GM12892 (cell line): Measurements from ENCODE around the gene ERG.

ENCODE experiments used
- DNase-seq: peaks from one replicate; pipeline ENCODE4 v3.0.0; 2011; ENCODE audit not compliant: insufficient read length
- FAIRE-seq: peaks from 2 replicates; lab custom pipeline; 2011; peaks lifted over from hg19 to GRCh38; lab: Jason Lieb, UNC
- POLR2A ChIP-seq: IDR thresholded peaks from 2 replicates; pipeline ENCODE4 v1.6.1; 2011; ENCODE audit warnings: low read depth, low read length, control low read depth
- POLR2AphosphoS5 ChIP-seq: IDR thresholded peaks from 2 replicates; pipeline ENCODE4 v1.6.1; 2011; ENCODE audit warnings: low read depth, low read length, control low read depth
- TAF1 ChIP-seq: IDR thresholded peaks from 2 replicates; pipeline ENCODE4 v1.6.1; 2011; ENCODE audit warnings: low read depth, mild to moderate bottlenecking, control low read depth, low read length, borderline replicate concordance

ERG gene

GRCh38 chr21:38520511-38520910, 22.2 kb upstream of the ERG start:
- FAIRE-seq (no peak), DNase-seq (no peak)
- no peak for TF ChIP-seq POLR2A

- FAIRE-seq: no peak
- no peak for DNase-seq
- TF ChIP-seq POLR2AphosphoS5 (no peak), POLR2A (no peak), TAF1 (no peak)
These were observed 13.5 kb upstream of the ERG start for GRCh38 chr21:38511662-38512243.

DNA sequence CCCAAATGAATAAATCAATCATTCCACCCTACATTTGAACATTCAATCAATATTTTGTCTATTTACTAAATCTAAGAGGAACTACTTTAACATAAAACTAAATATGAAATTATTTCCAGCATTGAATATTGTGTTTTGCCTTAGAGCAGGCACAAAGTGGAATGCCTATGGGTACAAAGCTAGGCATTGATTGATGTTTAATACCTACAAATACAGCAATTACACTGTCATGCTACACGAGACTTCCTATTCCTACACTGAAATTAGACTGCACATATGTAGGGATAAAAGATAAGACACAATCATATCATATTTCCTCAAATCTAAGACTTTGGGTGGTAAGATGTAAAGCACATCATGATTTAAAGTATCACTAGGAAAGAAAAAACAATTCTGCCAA, 12.9 kb upstream of the ERG start:
- DNase-seq (no peak), FAIRE-seq (no peak)
- no peak for TF ChIP-seq POLR2A
- no peak for TF ChIP-seq TAF1
- TF ChIP-seq POLR2AphosphoS5: no peak

DNA sequence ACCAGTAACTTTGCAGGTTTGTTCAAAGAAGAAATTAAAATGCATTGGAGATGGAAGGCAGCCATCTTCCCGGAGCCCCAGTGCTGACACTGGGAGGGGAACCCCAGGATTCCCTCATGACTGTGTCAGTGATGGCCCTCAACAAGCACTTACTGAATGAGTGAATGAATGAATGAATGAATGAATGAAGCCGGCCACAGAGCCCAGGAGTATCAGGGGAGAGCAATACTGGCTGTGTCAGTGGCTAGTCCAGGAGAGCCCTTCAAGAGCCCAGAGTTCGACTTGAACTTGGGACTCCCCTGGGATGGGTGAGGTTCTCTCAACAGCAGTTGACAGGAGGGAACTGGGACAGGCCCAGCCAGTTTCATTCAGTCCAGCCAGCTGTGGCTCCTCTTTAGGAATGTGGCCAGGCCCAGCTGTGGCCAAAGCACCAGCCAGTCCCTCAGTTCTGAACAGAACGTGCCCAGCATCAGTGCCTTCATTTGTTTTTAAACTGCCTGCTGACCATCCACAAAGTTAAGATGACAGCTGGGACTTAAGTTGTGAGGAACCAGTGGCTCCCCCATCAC, 9.2 kb upstream of the ERG start:
- FAIRE-seq (no peak), DNase-seq (no peak)
- TF ChIP-seq POLR2AphosphoS5 (no peak), TAF1 (no peak), POLR2A (no peak)

DNA sequence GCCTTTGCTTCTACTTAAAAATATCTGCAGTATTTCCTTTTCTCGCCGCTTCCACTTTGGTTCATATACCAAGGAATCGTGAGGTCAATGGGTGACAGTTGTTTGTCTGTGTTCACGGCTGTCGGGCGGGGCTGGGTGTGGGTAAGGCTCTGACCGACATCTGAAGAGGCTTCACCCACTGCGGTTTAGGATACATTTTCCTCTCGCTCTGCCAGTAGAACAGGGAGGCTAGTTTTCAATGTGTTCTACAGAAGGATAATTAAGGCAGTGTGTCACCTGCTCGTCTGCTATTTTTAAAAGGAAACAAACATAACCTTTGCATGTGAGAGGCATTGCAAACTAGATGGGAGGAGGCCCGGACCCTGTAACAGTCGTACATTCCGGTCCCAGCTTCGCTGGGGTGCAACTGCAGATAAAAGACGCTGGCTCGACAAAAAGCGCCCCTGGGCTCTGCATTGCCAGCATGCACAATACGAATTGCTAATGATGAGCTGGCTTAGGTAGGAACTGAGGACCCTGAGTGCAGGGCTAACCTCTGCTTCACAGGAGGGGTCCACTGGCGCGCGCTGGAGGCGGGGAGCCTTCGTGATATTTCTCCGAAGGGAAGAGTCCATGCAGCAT, 8.5 kb upstream of the ERG start:
- FAIRE-seq (no peak), DNase-seq (no peak)

DNA sequence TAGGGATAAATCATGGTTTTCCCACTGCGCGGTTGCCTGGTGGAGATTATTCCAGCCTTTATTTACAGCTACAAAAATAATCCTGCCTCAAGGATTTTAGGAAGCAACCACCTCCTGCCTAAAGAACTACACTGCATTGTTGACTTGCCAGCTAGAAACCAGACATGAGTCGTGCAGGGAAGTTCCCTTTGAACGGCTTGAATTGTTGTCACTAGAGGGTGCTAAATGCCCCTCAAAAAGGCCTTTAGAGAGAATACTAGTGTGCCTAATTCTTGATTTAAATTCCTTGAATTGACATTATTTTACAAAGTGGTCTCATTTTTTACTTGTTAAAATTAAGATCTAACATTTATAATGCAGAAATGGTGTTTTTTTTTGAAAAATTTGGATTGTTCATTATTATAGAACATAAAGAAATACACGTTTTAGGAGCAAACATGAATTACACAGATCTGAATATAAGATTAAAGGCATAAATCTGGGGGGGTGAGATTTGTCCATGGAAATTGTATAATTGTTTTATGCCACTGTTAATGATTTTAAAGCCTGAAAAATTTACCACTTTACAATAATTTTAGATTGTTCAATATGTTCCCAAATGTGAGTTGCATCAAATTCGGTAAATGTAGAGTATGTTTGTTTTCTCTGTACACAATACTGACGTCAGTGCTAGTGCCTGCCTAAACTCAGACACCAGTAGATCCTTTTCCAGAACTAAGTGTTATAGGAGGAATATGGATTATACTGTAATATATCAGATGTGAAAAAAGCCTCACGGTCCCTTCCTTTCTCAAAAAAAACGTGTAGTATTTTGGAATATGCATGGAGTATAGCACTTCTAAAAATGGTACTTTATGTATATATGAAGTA, 7.6 kb upstream of the ERG start:
- FAIRE-seq (no peak), DNase-seq (no peak)
- TF ChIP-seq POLR2AphosphoS5: no peak
- no peak for TF ChIP-seq POLR2A
- no peak for TF ChIP-seq TAF1

More for the DNA sequence above, 8.5 kb upstream of the ERG start:
- no peak for TF ChIP-seq POLR2A
- no peak for TF ChIP-seq TAF1

GRCh38 chr21:38504066-38504465, 5.8 kb upstream of the ERG start:
- TF ChIP-seq POLR2AphosphoS5 (no peak), TAF1 (no peak), POLR2A (no peak)
- DNase-seq (no peak), FAIRE-seq (no peak)

- no peak for FAIRE-seq
- no peak for DNase-seq
- TF ChIP-seq POLR2A (no peak), POLR2AphosphoS5 (no peak), TAF1 (no peak)
These were observed 5.3 kb upstream of the ERG start for GRCh38 chr21:38503583-38503982.

GRCh38 chr21:38500073-38500472, 1.8 kb upstream of the ERG start:
- FAIRE-seq (no peak), DNase-seq (no peak)
- TF ChIP-seq POLR2A (no peak), TAF1 (no peak), POLR2AphosphoS5 (no peak)

DNA sequence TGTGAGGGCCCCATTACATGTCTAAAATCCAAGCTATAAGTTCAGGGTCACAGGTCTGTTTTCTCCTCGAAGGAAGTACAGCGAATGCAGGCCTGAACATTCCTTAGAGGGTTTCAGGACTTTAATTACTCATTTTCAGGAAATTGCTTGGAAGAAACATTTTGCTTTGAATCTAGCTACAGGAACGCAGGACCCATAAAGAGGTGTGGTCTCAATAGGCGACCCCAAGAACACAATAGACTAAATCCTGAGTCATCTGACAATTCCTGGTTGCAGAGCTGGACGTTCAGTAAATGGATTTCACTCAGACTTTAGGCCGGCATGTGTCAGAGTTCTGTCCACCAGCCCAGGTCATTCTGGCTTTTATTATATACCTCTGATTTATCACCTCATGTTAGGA, 1.0 kb upstream of the ERG start:
- DNase-seq: no peak
- FAIRE-seq: no peak

GRCh38 chr21:38496224-38496623, 2.1 kb downstream of the ERG start:
- no peak for FAIRE-seq
- no peak for DNase-seq

More for the DNA sequence above, 1.0 kb upstream of the ERG start:
- no peak for TF ChIP-seq POLR2AphosphoS5
- no peak for TF ChIP-seq TAF1
- TF ChIP-seq POLR2A: no peak

More at GRCh38 chr21:38496224-38496623, 2.1 kb downstream of the ERG start:
- TF ChIP-seq TAF1: no peak
- TF ChIP-seq POLR2A: no peak
- no peak for TF ChIP-seq POLR2AphosphoS5
